CD4-positive, alpha-beta T cell treated with Interleukin-15 for 1 hour (primary cell): Measurements from ENCODE around the gene MAB21L4.

ENCODE experiments used
- DNase-seq: peaks from one replicate; pipeline ENCODE4 v3.0.0-alpha.2; 2020

MAB21L4 gene

GRCh38 chr2:240925191-240925567 is 29.2 kb upstream of the MAB21L4 start:
- peak; percentile 16 for DNase-seq

GRCh38 chr2:240922982-240923537 is 27.1 kb upstream of the MAB21L4 start:
- DNase-seq = no peak

GRCh38 chr2:240922245-240922981 is 26.5 kb upstream of the MAB21L4 start:
- DNase-seq = peak; percentile 13

GRCh38 chr2:240921995-240922244 is 26.0 kb upstream of the MAB21L4 start:
- peak; percentile 7 for DNase-seq

DNA sequence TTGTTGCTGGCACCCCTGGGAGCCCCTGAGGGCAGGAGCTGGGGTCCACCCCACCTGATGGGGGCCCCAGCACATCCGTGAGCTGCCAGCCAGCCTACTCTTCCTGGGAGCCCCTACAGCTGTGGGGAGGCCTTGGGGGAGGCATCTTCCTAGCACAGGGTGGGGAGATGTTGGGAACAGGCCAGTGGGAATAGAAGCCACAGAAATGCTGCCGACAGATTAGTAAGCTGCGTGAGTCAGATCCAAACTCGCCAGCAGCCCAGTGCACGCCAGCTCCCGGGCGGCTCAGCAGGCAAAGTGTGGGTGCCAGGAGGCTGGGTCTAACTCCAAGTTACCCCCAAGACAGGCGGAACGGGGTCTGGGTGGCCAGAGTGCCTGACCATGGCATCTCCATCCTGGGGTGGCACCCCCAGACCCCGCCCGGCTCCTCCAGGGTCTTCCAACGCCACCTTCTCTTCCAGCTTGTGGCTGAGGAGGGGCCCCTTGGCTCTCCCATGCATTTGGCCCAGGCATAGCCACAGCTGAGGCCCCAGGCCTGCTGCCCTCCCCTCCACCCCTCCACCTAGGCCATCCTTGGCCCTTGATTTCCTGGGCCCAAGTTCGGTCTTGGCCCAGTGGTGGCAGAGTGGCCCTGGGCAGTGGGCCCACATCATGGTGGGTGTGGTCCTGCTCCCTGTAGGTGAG is 25.5 kb upstream of the MAB21L4 start:
- peak; percentile 11 for DNase-seq

GRCh38 chr2:240920783-240921231 is 24.9 kb upstream of the MAB21L4 start:
- DNase-seq = no peak

DNA sequence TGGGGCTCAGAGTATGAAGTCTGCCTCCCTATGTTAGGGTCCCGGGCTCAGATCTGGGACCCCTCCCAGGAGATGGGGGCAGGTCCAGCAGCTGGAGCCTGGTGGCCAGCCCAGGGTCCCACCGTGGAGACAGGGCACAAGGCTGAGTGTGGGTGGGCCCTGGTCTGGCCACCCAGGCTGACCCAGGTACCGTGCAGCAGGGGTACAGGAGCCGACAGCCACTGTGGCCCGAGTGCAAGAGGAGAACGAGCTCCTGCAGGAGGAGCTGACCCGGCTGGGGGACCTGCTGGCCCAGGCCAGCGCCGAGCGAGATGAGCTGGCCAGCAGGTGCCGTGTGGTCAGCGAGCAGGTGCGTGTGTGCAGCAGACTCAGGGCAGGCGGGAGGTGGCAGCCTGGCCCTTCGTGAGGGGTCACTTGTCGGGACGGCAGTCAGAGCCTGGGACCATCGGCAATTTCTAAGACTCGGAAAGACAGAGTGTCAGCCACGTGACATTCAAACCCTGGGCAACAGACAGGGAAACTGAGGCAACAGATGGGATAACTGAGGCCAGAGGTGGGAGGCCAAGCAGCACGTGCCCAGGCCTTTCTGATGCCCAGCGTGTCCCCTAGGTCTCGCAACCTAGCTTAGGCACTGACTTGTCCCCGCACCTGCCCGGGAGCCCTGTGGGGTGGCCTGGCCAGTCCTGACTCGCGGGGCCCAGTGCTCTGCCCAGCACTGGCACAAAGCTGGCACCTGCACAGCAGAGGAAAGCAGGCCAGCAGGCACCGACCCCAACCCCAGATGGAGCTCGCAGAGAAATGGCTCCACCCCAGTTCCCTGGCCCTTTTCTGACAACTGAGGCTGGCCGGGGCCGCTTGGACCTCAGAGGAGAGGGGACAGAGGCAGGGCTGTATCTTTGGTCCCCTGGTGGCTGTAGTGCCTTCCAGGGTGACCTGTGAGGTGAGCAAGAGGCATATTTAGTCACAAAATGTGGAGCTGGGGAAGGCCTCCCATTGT is 24.1 kb upstream of the MAB21L4 start:
- DNase-seq = peak; percentile 13

DNA sequence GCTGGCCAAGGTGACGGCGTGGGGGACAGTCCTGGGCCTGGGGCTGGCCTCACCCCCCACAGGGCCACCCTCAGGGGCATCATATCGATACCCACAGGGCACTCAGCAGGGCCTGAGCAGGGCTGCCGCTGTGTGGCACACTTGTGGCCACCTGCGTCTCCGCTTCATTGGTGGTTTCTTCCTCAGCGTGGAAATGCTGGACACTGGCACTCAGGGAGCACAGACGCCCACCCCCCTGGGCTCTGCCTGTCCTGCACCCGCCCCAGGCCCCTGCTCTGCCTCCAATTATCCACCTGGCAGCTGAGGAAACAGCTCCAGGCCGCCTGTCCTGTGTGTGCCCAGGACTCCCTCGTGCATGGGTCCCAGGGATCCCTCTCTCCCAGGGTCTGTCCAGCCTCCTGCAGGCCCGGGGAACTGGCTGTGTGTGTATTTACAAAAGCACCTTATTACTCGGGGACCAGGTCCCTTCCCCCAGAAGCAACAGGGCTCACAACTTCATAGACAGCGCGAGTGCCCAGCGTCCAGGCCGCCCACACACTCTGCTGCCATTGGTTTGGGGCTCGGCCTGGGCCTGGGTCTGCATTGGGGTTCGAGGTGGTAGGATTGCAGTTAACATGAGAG is 23.3 kb upstream of the MAB21L4 start:
- DNase-seq = no peak

DNA sequence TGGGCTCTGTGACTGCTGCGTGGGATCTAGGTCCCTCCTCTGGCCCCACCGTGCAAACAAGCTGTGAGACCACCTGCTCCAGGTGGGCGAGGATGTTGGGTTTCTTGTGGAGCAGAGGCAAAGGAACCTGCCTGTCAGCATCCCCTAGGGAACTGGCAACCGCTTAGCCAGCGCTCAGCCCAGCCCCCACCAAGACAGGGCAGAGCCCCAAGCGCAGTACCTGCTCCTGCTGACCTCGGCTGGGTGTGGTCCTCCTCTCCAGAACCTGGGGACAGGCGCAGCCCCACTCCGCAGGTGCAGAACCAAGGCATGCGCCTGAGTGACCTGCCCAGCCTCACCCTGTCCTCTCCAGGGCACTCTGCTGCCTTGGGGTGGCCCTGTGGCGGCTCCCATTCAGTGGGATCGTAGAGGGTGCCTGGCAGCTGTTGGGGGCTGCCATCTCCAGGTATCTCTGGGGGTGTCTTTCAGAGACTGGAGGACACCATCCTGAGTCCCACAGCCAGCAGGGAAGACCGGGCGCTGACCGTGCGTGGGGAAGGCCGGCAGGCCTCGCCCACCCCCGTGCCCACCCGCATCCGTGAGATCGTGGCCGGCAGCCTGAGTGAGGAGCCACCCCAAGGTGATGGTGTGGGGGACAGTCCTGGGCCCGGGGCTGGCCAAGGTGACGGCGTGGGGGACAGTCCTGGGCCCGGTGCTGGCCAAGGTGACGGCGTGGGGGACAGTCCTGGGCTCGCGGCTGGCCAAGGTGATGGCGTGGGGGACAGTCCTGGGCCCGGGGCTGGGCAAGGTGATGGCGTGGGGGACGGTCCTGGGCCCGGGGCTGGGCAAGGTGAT is 22.5 kb upstream of the MAB21L4 start:
- peak; percentile 5 for DNase-seq

GRCh38 chr2:240917684-240918257 is 21.8 kb upstream of the MAB21L4 start:
- peak; percentile 6 for DNase-seq

GRCh38 chr2:240917009-240917683 is 21.2 kb upstream of the MAB21L4 start:
- peak; percentile 9 for DNase-seq

GRCh38 chr2:240916571-240917008 is 20.6 kb upstream of the MAB21L4 start:
- DNase-seq = no peak

DNA sequence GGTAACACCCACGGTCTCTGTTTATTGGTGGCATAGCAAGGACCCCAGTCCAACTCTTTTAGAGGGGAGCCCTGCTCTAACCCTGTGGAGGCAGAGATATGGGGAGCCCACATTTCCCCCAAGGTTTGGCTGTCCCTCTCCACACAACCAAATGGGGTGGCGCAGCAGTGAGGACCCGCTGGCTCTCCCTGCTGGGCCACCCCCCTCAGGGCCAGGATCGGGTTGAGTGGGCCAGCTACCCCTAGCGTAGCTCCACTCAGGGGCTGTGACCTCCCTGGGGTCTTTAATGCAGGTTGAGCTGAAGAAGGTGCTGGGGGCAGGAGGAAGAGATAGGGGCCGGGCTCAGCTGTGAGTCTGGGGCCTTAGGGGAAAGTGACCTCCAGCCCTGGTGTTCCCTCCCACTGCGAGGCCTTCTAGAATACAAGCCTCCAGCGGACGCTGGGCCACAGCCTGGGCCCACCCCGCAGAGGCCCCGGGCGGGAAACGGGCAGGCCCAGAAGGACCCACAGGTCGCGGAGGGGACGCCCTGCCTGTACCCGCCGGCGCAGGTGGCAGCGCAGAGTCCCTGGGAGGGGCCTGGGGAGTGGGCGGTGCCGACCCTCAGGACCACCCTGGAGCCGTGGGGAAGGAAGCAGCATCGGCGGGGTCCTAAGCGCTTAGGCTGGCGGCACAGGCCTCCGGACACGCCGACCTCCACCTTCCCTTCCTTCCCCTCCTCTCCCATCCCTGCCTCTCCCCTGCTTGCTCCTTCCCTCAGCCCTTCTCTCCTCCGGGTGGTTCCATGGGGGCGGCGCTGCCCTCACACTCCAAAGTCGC is 19.8 kb upstream of the MAB21L4 start:
- peak; percentile 6 for DNase-seq

- DNase-seq = no peak
Observed at GRCh38 chr2:240914645-240915525, 18.9 kb upstream of the MAB21L4 start.

DNA sequence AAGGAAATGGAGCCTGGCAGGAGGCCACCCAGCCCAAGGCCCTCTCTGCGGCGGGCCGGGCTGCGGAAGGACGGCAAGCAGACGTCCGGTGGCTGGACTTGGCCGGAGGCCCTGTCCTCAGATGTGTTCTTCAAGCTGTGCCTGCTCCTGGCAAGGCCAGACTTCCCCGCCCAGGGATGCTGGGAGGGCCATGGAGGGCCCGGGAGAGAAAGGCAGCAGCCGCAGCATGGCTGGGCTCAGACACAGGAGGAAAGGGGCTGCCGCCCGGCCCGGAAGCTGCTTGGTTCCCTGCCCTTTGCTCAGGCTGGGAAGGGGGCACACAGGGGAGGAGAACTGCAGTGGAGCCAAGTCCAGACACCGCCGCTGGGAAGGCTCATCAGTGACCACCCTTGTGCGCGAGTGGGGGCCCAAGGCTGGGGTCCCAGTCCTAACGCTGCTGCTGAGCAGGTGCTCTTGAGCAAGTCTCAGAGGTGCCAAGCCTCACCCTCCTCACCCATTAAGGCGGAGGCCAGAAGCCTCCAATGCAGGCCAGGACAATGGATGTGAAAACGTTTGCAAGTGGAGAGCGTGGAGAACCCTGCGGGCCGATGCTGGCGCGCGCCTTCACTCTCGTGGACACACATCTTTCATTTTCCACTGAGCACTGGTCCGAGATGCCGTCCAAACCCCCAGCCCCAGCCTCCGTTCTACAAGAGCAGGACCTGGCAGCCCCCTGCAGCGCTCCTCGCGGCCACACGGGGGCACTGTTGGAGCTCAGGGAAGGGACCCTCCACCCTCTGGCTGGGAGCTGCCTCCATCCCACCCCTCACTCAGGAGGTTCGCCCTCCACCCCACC is 18.1 kb upstream of the MAB21L4 start:
- DNase-seq = peak; percentile 46

DNA sequence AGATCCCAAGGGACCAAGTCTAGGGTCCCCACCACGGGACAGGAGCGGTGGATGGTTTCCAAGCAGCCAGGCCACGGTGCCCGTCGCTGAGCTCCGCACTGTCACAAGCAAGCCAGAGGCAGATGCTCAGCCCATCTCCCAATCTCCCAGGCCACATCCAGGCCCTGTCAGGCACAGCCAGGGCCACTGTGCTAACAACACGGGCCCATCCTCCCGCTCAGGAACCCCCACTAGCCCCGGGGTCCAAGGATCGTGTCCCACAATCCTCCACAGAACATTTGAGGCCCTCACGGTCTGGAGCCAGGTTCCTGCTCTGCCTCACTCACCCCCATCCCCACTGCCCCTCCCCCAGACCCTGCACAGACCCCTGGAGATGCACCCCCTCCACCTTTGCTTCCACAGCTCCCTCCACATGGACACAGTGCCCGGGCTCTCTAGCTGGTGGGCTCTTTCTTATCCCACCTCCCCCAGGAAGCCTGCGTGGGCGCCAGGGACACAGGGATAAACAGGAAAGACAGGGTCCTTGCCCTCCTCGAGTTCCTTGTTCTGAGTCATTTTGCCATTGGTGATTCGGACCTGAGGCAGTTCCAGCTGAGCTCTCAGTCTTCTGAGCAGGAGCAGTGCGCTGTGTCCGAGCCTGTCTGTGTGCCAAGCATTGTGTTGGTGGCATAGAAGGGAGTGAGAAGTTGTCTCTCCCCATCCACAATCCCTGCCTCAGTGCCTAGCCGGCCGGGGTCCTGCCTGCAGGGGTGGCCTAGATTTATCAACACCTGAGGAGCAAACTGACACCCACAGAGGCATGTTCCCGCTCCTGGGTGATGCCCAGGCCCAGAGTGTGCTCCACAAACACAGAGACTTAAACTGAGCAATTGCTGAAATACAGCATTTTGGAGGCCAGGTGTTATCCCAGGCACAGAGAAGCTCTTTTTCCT is 17.2 kb upstream of the MAB21L4 start:
- no peak for DNase-seq
